MM.1S (cell line): ENCODE measurements around the gene MAN2A2.

Experiments used
- CTCF ChIP-seq: fragments of 300-600 bp; sonication (generic); IDR thresholded peaks from 2 replicates; pipeline ENCODE4 v1.5.1; 2016; ENCODE audit warnings: antibody characterized with exemption, low read length, mixed read lengths
- EZH2 ChIP-seq: fragments of 300-600 bp; sonication (generic); optimal IDR thresholded peaks from 2 replicates; pipeline ENCODE3; 2017; ENCODE audit warnings: low read depth, mild to moderate bottlenecking, antibody characterized with exemption, low read length, mixed read lengths
- EZH2phosphoT487 ChIP-seq: fragments of 300-600 bp; sonication (generic); IDR thresholded peaks from 2 replicates; pipeline ENCODE4 v1.6.1; 2018; ENCODE audit warnings: antibody characterized with exemption, low read length

GRCh38 chr15:90892498-90893174 lies 10.5 kb upstream of the MAN2A2 start:
- no peak for TF ChIP-seq CTCF
- no peak for TF ChIP-seq EZH2
- no peak for TF ChIP-seq EZH2phosphoT487
